Liver (tissue), 9 donors: Measurements from ENCODE around the gene CAMK1D. TPM values are rescaled to one million over a fixed set of nuclear protein-coding genes. Genes with fewer than 3 reads are reported as not detected.
"Not testable (repeated sequence)": the region's sequence is repeated elsewhere in the genome, so short reads cannot be mapped to it uniquely, and the experiment has no call there.

Experiments used
- DNase-seq: peaks from one replicate; pipeline ENCODE4 v3.0.0-alpha.2; 2017; ENCODE audit warnings: low spot score
- H3K27ac ChIP-seq, 2 donors: one replicate each; pipeline ENCODE4 v1.7.0; 2013; ENCODE audit warnings: inconsistent platforms in 2 of 2, low read length in 2 of 2, control low read depth in 1 of 2, low read depth in 1 of 2, mild to moderate bottlenecking in 1 of 2
- H3K27me3 ChIP-seq, 4 donors: one replicate each; pipeline versions ENCODE4 v1.6.1 to v1.7.0; 2013; ENCODE audit warnings: low read length in 3 of 4, inconsistent platforms in 1 of 4, mild to moderate bottlenecking in 1 of 4, moderate library complexity in 1 of 4; ENCODE audit not compliant: control insufficient read depth in 4 of 4, insufficient read depth in 4 of 4
- H3K36me3 ChIP-seq, 4 donors: one replicate each; pipeline versions ENCODE4 v1.6.1 to v1.7.0; 2013; ENCODE audit warnings: low read length in 3 of 4, mild to moderate bottlenecking in 3 of 4, low read depth in 1 of 4, moderate library complexity in 1 of 4; ENCODE audit not compliant: control insufficient read depth in 4 of 4, insufficient read depth in 3 of 4
- H3K4me1 ChIP-seq, 4 donors: one replicate each; pipeline versions ENCODE4 v1.6.1 to v1.7.0; 2013; ENCODE audit warnings: low read length in 3 of 4, mild to moderate bottlenecking in 3 of 4, moderate library complexity in 1 of 4; ENCODE audit not compliant: control insufficient read depth in 4 of 4, insufficient read depth in 4 of 4
- H3K4me3 ChIP-seq, 3 donors: one replicate each; pipeline versions ENCODE4 v1.6.1 to v1.7.0; 2013; ENCODE audit warnings: low read length in 3 of 3, control low read depth in 1 of 3, low read depth in 1 of 3, mild to moderate bottlenecking in 1 of 3
- H3K9ac ChIP-seq, 2 donors: one replicate each; pipeline ENCODE4 v1.7.0; 2013; ENCODE audit warnings: low read length in 2 of 2, mild to moderate bottlenecking in 2 of 2, moderate library complexity in 2 of 2, control low read depth in 1 of 2, low read depth in 1 of 2
- H3K9me3 ChIP-seq, 4 donors: one replicate each; pipeline versions ENCODE4 v1.6.1 to v1.7.0; 2013; ENCODE audit warnings: low read length in 3 of 4; ENCODE audit not compliant: control insufficient read depth in 4 of 4
- ATF3 ChIP-seq: IDR thresholded peaks from 2 replicates; pipeline ENCODE4 v1.6.1; 2016; ENCODE audit warnings: antibody characterized with exemption
- EGR1 ChIP-seq, 2 donors: IDR thresholded peaks; 2 replicates each; pipeline ENCODE4 v1.6.1; 2016 to 2018; ENCODE audit warnings: antibody characterized with exemption in 2 of 2, low read depth in 2 of 2
- FOXA1 ChIP-seq: IDR thresholded peaks from 2 replicates; pipeline ENCODE4 v1.6.1; 2016; ENCODE audit warnings: antibody characterized with exemption
- FOXA2 ChIP-seq: IDR thresholded peaks from 2 replicates; pipeline ENCODE4 v1.6.1; 2016; ENCODE audit warnings: antibody characterized with exemption
- GABPA ChIP-seq, 2 donors: IDR thresholded peaks in 1 of 2; conservative IDR thresholded peaks in 1 of 2; 2 replicates each; pipeline ENCODE4 v1.6.1; 2016; ENCODE audit warnings: antibody characterized with exemption in 2 of 2, mild to moderate bottlenecking in 1 of 2, moderate library complexity in 1 of 2
- HNF4A ChIP-seq, 2 donors: conservative IDR thresholded peaks; 2 replicates each; pipeline ENCODE4 v1.6.1; 2016; ENCODE audit warnings: antibody characterized with exemption in 2 of 2, mild to moderate bottlenecking in 2 of 2
- JUND ChIP-seq, 2 donors: IDR thresholded peaks; 2 replicates each; pipeline ENCODE4 v1.6.1; 2016; ENCODE audit warnings: antibody characterized with exemption in 2 of 2
- MAX ChIP-seq: IDR thresholded peaks from 2 replicates; pipeline ENCODE4 v1.6.1; 2016; ENCODE audit warnings: antibody characterized with exemption
- NR2F2 ChIP-seq: IDR thresholded peaks from 2 replicates; pipeline ENCODE4 v1.6.1; 2016; ENCODE audit warnings: antibody characterized with exemption
- RAD21 ChIP-seq, 2 donors: IDR thresholded peaks; 2 replicates each; pipeline ENCODE4 v1.6.1; 2016; ENCODE audit warnings: antibody characterized with exemption in 2 of 2, mild to moderate bottlenecking in 2 of 2
- REST ChIP-seq: IDR thresholded peaks from 2 replicates; pipeline ENCODE4 v1.6.1; 2016; ENCODE audit warnings: antibody characterized with exemption, mild to moderate bottlenecking
- RXRA ChIP-seq, 2 donors: IDR thresholded peaks; 2 replicates each; pipeline ENCODE4 v1.6.1; 2017 to 2018; ENCODE audit warnings: antibody characterized with exemption in 2 of 2, mild to moderate bottlenecking in 1 of 2
- SP1 ChIP-seq: IDR thresholded peaks from 2 replicates; pipeline ENCODE4 v1.6.1; 2018; ENCODE audit warnings: antibody characterized with exemption, mild to moderate bottlenecking
- TAF1 ChIP-seq: conservative IDR thresholded peaks from 2 replicates; pipeline ENCODE4 v1.6.1; 2016; ENCODE audit warnings: antibody characterized with exemption, mild to moderate bottlenecking
- ZBTB33 ChIP-seq: IDR thresholded peaks from 2 replicates; pipeline ENCODE4 v1.6.1; 2016; ENCODE audit warnings: antibody characterized with exemption
- WGBS: extraction: QIAGEN DNeasy Blood & Tissue Kit; methylation state at CpG from one replicate; pipeline ENCODE4 v1.1.7; 2013; 5-methylcytosine and 5-hydroxymethylcytosine counted together
- polyA plus RNA-seq, 2 donors: library from polyadenylated mRNA; stranded (reverse) in 1 of 2; unstranded in 1 of 2; fragments of 200-250 nt in 1 of 2; fragments of >200 nt in 1 of 2; fragmentation: Nextera tagmentation in 1 of 2; extraction: Ambion mirVana in 1 of 2; gene quantifications; one replicate each; pipeline versions ENCODE4 v1.2.1 to v1.2.3, GENCODE V29; 2013 to 2015
- total RNA-seq, 2 donors: library from RNA; depleted of rRNA; stranded (reverse); fragments of >200 nt; gene quantifications; one replicate each; pipeline ENCODE4 v1.2.3, GENCODE V29; 2014
- donor health status: healthy.
- donor health status: healthy.
- donor health status: healthy.
- donor health status: healthy.
- donor health status: healthy.

CAMK1D gene
- total and polyA plus RNA-seq, 4 donors = 2.7 to 10.1 (median 4.2) TPM

GRCh38 chr10:12358863-12359564, 9.7 kb downstream of the CAMK1D start:
- 37% methylated on average over 11 of the region's 11 CpGs for WGBS
- H3K36me3 ChIP-seq = peaks cover 0 to 2% (median 0%) of the 10 kb centered on the region in 4 donors
- no peak for DNase-seq
- TF ChIP-seq ZBTB33 = no peak
- TF ChIP-seq EGR1 (IDR thresholded peaks at IDR 0.05; ENCODE audit: low read depth in 2 of 2) = no peak
- TF ChIP-seq FOXA1 = no peak
- TF ChIP-seq SP1 = peak; percentile 37
- TF ChIP-seq HNF4A (conservative IDR thresholded peaks at IDR 0.05) = peak; percentile 14 to 32
- no peak for TF ChIP-seq JUND (IDR thresholded peaks at IDR 0.05)
- TF ChIP-seq MAX = no peak
- TF ChIP-seq FOXA2 = no peak
- peak; percentile 63 to 65 for TF ChIP-seq RXRA (IDR thresholded peaks at IDR 0.05)
- peak in 1 of 2 donors; percentile 58 for TF ChIP-seq RAD21 (IDR thresholded peaks at IDR 0.05)
- TF ChIP-seq TAF1 = no peak
- no peak for TF ChIP-seq REST
- no peak for TF ChIP-seq ATF3
- no peak for TF ChIP-seq GABPA (IDR thresholded peaks at IDR 0.05 in 1 of 2, conservative IDR thresholded peaks at IDR 0.05 in 1 of 2)
- peak; percentile 33 for TF ChIP-seq NR2F2
- peaks cover 1 to 31% (median 23%) of the 10 kb centered on the region in 4 donors for H3K4me1 ChIP-seq
- H3K9me3 ChIP-seq = no peaks in the 10 kb centered on the region
- H3K27me3 ChIP-seq = no peaks in the 10 kb centered on the region
- H3K4me3 ChIP-seq = no peak overlapping the region
- peak overlapping the region in 1 of 2 donors; percentile 80 for H3K27ac ChIP-seq
- H3K9ac ChIP-seq = peak overlapping the region in 1 of 2 donors; percentile 50

GRCh38 chr10:12360461-12360860, 11.1 kb downstream of the CAMK1D start:
- H3K9ac ChIP-seq = no peak overlapping the region
- 93% methylated on average over 5 of the region's 5 CpGs for WGBS
- H3K9me3 ChIP-seq = no peaks in the 10 kb centered on the region
- H3K4me1 ChIP-seq = peaks cover 1 to 31% (median 21%) of the 10 kb centered on the region in 4 donors
- H3K4me3 ChIP-seq = no peak overlapping the region
- TF ChIP-seq HNF4A (conservative IDR thresholded peaks at IDR 0.05) = no peak
- no peak for TF ChIP-seq RXRA (IDR thresholded peaks at IDR 0.05)
- TF ChIP-seq GABPA (IDR thresholded peaks at IDR 0.05 in 1 of 2, conservative IDR thresholded peaks at IDR 0.05 in 1 of 2) = no peak
- DNase-seq = no peak
- no peak overlapping the region for H3K27ac ChIP-seq
- no peaks in the 10 kb centered on the region for H3K27me3 ChIP-seq
- peaks cover 0 to 2% (median 0%) of the 10 kb centered on the region in 4 donors for H3K36me3 ChIP-seq

GRCh38 chr10:12361115-12361514, 11.8 kb downstream of the CAMK1D start:
- H3K36me3 ChIP-seq, H3K4me3 ChIP-seq, H3K27ac ChIP-seq, H3K27me3 ChIP-seq, H3K9me3 ChIP-seq, H3K9ac ChIP-seq, DNase-seq: not testable (repeated sequence)
- 90% methylated on average over 5 of the region's 5 CpGs for WGBS
- H3K4me1 ChIP-seq = peaks cover 1 to 35% (median 26%) of the 10 kb centered on the region in 4 donors
